A673 (cell line): ENCODE data around the gene KDM1A. TPM values are rescaled to one million over a fixed set of nuclear protein-coding genes. Genes with fewer than 3 reads are reported as not detected.

ENCODE experiments used
- BruUV-seq: library from RNA; stranded (reverse); fragments of 400-500 nt; replicated peaks from 2 replicates; lab custom pipeline; 2021; lab: Mats Ljungman, UMichigan
- CTCF ChIA-PET: fragments of 300-600 bp; sonication (Branson Sonifier 250); formaldehyde crosslinking; loops from one replicate; lab custom pipeline; 2022; ENCODE audit warnings: antibody characterized with exemption; lab: Charles Lee
- POLR2A ChIA-PET: fragments of 300-600 bp; sonication (Branson Sonifier 250); formaldehyde crosslinking; loops from one replicate; lab custom pipeline; 2022; ENCODE audit warnings: antibody characterized with exemption; ENCODE audit not compliant: low non-redundant PET; lab: Charles Lee
- DNase-seq: peaks from one replicate; pipeline ENCODE4 v3.0.0-alpha.2; 2015; ENCODE audit warnings: low spot score
- H3K27ac ChIP-seq: fragments of 200-600 bp; sonication (generic); 2 replicates; pipeline ENCODE4 v1.5.1; 2016; ENCODE audit warnings: mixed run types, low read depth, mild to moderate bottlenecking, mixed read lengths, antibody characterized with exemption, low read length; ENCODE audit not compliant: poor library complexity, severe bottlenecking
- H3K27me3 ChIP-seq: fragments of 200-600 bp; sonication (generic); replicated peaks from 2 replicates; pipeline ENCODE4 v1.6.1; 2017; ENCODE audit warnings: mixed run types, low read depth, mild to moderate bottlenecking, mixed read lengths, antibody characterized with exemption, low read length; ENCODE audit not compliant: insufficient read depth, poor library complexity
- H3K36me3 ChIP-seq: fragments of 200-600 bp; sonication (generic); 2 replicates; pipeline ENCODE4 v1.6.1; 2016; ENCODE audit warnings: mixed run types, mild to moderate bottlenecking, mixed read lengths, antibody characterized with exemption, low read length; ENCODE audit not compliant: insufficient read depth, poor library complexity, severe bottlenecking
- H3K4me1 ChIP-seq: fragments of 200-600 bp; sonication (generic); 2 replicates; pipeline ENCODE4 v1.6.1; 2017; ENCODE audit warnings: mixed run types, mild to moderate bottlenecking, mixed read lengths, antibody characterized with exemption, low read length; ENCODE audit not compliant: insufficient read depth, poor library complexity, severe bottlenecking
- H3K4me3 ChIP-seq: fragments of 200-600 bp; sonication (generic); 2 replicates; pipeline ENCODE4 v1.5.1; 2016; ENCODE audit warnings: low read depth, mixed run types, mild to moderate bottlenecking, mixed read lengths, low read length; ENCODE audit not compliant: poor library complexity, severe bottlenecking
- H3K9me3 ChIP-seq: fragments of 200-600 bp; sonication (generic); 2 replicates; pipeline ENCODE4 v1.6.1; 2016; ENCODE audit warnings: mixed run types, low read depth, mild to moderate bottlenecking, mixed read lengths, antibody characterized with exemption, low read length; ENCODE audit not compliant: poor library complexity, severe bottlenecking
- CTCF ChIP-seq: fragments of 300-800, 200-600 bp; sonication (generic); conservative IDR thresholded peaks from 2 replicates; pipeline ENCODE4 v1.5.1; 2017; ENCODE audit warnings: low read depth, mild to moderate bottlenecking, antibody characterized with exemption, low read length, moderate library complexity, mixed read lengths
- EZH2 ChIP-seq: fragments of 200-600 bp; sonication (generic); IDR thresholded peaks from 2 replicates; pipeline ENCODE4 v1.6.1; 2017; ENCODE audit warnings: borderline replicate concordance, low read depth, mild to moderate bottlenecking, mixed read lengths, antibody characterized with exemption, low read length; ENCODE audit not compliant: poor library complexity, severe bottlenecking
- intact Hi-C: fragments of 100-400 bp; cut with micrococcal nuclease; formaldehyde crosslinking; loops from one replicate; pipeline ENCODE4 v1.10.0; 2022; ENCODE audit not compliant: unreplicated experiment
- total RNA-seq: library from RNA; stranded (reverse); gene quantifications from 2 replicates; pipeline ENCODE4 v1.2.3, GENCODE V29; 2021

Gene KDM1A
- total RNA-seq, 1 experiment from 2014 or later: 201 TPM

- no peaks in the 10 kb centered on the region for H3K27me3 ChIP-seq
- no peak overlapping the region for H3K27ac ChIP-seq
- POLR2A ChIA-PET: no interaction called here
- BruUV-seq: no TSS peak
- CTCF ChIA-PET: no interaction called here
- no peaks in the 10 kb centered on the region for H3K9me3 ChIP-seq
- intact Hi-C loops: no loop called here
- no peak overlapping the region for H3K4me3 ChIP-seq
- H3K4me1 ChIP-seq: no peaks in the 10 kb centered on the region
- no peak for DNase-seq
- H3K36me3 ChIP-seq: peaks cover 90% of the 10 kb centered on the region
- TF ChIP-seq CTCF (no peak), EZH2 (no peak)
Measured at GRCh38 chr1:23079025-23079424, 59.8 kb downstream of the KDM1A start.

GRCh38 chr1:23080885-23081284 lies 61.6 kb downstream of the KDM1A start:
- H3K9me3 ChIP-seq: no peaks in the 10 kb centered on the region
- no peak overlapping the region for H3K4me3 ChIP-seq
- H3K27me3 ChIP-seq: no peaks in the 10 kb centered on the region
- no peak overlapping the region for H3K27ac ChIP-seq
- no peak for TF ChIP-seq EZH2
- no peak for TF ChIP-seq CTCF
- no peaks in the 10 kb centered on the region for H3K4me1 ChIP-seq
- POLR2A ChIA-PET: no interaction called here
- no peak for DNase-seq
- no TSS peak for BruUV-seq
- intact Hi-C loops: no loop called here
- CTCF ChIA-PET: no interaction called here
- peaks cover 91% of the 10 kb centered on the region for H3K36me3 ChIP-seq

GRCh38 chr1:23081376-23081775 lies 62.1 kb downstream of the KDM1A start:
- no TSS peak for BruUV-seq

More at GRCh38 chr1:23081376-23081775, 62.1 kb downstream of the KDM1A start:
- Histone ChIP-seq H3K9me3 (no peaks in the 10 kb centered on the region), H3K36me3 (peaks cover 89% of the 10 kb centered on the region), H3K27me3 (no peaks in the 10 kb centered on the region), H3K27ac (no peak overlapping the region), H3K4me1 (no peaks in the 10 kb centered on the region), H3K4me3 (no peak overlapping the region)
- DNase-seq: no peak
- TF ChIP-seq EZH2 (no peak), CTCF (0 out of 2 replicates have a peak, but pooled peaks have one; percentile 21)
- ChIA-PET POLR2A (no interaction called here), CTCF (no interaction called here)
- intact Hi-C loops: no loop called here
